CD4-positive, alpha-beta T cell treated with Interleukin-6 for 4 hours (primary cell): ENCODE results near the gene MYH11.

ENCODE experiments used
- DNase-seq: peaks from one replicate; pipeline ENCODE4 v3.0.0-alpha.2; 2020; ENCODE audit warnings: mixed read lengths

The MYH11 gene

DNA sequence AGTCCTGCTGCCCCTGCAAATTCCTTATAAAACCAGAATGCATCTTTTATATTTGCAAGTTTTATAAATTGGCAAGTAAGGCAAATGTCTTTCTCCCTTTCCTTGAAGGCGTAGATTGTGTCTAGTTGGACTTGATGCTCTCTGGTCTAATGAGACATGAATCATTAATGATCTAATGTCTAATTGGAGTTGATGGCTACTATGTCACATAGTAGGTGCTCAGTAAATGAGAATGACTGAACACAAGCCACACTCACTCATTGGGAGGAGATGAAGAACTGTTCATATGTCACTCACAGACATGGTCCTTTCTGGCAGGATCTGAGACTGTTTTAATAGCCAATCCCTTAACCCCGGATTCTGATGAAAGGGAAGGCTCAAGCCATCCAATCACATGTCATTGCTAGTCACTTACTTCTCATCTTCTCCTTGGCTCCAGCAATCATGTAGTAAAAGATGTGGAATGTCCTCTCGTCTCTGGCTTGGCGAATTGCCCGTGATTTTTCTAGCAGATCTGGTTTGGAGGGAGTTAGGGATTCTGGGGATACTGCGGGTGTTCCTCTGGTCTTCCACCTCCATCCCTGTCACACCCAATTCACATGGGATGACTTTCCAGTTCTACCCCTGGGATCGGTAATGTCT lies 81.0 kb downstream of the MYH11 start:
- DNase-seq, result no peak

DNA sequence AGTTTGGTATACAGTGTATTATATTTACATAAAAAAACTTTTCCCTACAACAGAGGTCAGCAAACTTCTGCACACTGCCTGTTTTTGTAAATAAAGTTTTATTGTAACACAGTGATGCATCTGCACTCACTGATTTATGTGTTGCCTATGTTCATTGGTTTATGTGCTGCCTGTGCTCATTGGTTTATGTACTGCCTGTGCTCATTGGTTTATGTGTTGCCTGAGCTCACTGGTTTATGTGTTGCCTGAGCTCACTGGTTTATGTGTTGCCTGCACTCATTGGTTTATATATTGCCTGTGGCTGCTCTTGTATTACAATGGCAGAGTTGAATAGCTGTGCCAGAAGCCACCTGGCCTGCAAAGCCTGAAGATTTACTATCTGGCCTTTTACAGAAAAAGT lies 81.6 kb downstream of the MYH11 start:
- no peak for DNase-seq

DNA sequence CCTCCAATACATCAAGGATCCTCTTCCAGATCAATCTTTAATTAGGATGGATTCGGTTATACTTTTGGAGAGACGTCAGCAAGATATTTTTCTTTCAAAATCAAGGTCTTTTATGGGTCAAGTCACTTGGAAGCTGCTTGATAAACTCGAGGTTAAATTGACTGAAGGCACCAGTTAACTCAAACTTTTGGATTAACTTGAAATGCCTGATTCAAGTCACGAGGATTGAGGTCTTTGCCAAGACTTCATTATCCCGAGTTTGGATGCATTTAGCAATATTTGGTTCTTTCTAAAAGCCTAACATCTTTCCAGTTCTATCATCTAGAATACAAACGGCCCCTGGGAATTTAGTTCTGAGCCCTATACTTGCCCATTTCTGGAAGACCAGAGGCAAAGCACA lies 82.9 kb downstream of the MYH11 start:
- DNase-seq, result no peak

DNA sequence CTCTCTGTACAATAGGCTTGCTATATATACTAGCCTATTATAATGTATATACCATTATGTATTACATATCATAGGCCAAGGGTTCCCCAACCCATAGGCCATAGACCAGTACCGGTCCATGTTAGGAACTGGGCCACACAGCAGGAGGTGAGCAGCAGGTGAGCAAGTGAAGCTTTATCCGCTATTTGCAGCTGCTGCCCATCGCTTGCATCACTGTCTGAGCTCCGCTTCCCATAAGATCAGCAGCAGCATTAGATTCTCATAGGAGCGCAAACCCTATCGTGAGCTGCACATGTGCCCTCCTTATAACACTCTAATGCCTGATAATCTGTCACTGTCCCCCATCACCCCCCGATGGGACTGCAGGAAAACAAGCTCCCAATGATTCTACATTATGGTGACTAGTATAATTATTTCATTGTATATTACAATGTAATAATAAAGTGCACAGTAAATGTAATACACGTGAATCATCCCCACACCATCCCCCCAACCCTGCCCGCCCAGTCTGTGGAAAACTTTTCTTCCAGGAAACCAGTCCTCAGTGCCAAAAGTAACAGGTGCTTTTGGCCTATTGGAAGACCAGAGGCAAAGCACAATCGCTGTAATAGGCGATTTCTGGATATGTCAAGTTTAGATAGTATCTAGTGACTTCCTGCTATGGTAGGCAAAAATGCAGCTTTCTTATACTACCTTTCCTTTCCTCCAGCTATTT lies 84.1 kb downstream of the MYH11 start:
- no peak for DNase-seq

DNA sequence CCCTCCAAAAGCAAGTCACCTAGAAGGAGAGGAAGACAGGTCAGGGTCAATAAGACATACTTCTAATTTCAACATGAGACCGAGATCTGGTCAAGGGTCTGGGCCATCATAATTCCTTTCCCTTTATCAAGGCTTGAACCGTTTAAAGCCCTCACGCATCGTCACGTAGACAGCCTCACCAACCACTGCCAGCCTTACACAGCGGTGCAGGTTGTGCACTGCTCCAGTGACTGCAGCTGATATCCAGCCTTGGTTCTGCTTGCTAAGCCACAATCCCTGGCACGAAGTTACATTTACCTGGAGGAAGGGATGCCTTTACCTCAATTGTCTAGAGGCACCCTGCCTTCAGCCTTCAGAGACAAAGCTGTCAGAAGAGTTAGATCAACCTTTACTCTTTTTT lies 85.1 kb downstream of the MYH11 start:
- no peak for DNase-seq

DNA sequence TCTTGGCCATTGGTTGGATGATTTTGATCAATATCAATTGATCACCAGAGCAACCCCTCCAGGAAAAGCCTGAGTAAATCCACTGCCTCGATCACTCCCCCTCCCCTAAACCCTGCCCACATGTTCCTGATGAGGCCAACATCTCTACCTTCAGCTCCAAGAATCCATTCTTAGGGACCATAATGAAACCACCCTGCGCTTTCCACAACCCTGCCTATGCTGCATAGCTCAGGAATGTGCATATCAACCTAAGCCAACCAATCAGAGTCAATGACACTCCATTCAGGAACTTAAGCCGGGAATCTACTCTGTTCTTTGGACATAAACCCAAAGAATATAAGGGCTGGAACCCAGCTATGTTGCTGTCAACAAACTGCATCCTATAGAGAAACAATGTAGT lies 86.3 kb downstream of the MYH11 start:
- no peak for DNase-seq

DNA sequence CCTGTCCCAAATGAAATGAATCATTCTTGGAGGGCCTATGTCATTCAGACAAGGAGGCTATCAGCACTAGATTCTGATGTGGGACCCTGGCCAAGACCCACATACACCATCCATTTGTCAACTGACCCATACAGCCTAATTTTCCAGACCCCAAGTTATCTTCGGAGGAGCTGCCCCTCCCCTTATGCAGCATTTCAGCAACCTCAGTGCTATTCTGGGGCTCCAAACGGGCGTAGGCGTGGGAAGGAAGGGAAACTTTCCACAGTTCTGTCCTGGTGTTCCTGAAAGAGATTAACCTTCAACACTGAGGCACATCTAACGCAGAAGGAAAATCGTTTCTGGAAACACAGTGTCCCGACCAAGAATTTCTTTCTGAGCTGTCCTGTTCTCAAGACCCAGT lies 86.7 kb downstream of the MYH11 start:
- no peak for DNase-seq

DNA sequence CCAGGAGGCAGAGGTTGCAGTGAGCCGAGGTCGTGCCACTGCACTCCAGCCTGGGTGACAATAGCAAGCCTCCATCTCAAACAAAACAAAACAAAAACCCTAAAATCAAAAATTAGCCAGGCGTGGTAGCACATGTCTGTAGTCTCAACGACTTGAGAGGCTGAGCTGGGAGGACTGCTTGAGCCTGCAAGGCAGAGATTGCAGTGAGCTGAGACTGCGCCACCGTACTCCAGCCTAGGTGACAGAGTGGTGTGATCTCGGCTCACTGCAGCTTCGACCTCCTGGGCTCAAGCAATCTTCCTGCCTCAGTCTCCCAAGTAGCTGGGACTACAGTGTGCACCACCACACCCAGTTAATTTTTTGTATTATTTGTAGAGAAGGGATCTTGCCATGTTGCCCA lies 87.6 kb downstream of the MYH11 start:
- DNase-seq, result no peak

DNA sequence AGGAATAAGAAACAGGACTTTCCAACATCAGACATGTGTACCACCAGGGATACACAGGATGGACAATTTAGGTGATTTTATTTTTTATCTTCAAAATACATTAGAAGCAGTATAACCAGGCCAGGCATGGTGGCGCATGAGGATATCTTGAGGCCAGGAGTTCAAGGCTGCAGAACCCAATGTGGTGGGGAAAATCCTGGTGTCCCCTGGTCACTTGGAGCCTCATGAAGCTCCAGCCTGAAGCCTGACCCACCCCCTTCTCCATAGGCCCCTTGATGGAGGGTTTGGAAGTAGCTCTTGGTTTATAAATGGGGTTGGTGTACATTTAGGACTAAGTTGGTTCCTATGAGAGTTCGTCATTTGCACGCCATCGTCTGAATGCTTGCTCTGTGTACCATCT lies 88.6 kb downstream of the MYH11 start:
- DNase-seq, result no peak

DNA sequence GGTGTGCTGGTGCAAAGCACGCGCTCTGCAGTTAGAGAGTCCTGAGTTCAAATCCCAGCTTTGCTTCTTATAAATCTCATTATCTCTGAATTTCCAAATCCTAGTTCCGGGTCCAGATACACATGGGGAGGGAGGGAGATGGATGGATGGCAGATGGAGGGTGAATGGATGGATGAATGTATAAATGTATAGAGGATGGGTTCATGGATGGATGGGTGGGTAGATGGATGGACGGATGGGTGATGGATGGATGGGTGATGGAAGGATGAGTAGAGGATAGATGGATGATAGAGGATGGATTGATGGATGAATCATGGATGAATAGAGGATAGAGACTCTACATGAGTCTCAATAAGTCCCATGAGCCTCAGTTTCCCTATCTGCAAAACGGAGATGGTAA lies 89.9 kb downstream of the MYH11 start:
- DNase-seq, result no peak

DNA sequence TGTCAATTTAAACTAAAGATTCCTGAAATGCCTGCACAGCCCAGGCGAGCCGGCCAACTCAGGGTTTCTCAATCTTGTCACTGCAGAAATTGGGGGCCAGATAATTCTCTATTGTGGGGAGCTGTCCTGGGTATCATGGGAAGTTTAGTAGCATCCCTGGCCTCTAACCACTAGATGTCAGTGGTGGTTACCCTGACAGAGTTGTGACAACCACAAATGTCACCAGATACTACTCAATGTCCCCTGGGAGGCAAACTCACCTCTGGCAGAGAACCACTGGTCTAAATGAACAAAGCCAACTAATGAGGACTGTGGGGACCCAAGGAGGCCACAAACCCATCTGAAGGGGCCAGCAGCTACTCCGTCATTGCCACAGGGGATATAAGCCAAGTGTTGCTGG lies 90.9 kb downstream of the MYH11 start:
- no peak for DNase-seq

DNA sequence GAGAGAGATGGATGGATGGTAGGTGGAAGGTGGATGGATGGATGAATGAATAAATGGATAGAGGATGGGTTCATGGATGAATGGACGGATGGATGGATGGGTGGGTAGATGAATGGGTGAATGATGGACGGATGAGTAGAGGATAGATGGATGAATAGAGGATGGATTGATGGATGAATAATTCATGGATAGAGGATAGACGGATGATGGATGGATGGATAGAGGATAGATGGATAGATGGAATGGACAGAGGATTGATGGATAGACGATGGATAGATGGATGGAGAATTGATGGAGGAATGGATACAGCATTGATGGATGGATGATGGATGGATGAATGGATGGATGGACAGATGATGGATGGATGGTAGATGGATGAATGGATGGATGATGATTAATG lies 91.7 kb downstream of the MYH11 start:
- no peak for DNase-seq

DNA sequence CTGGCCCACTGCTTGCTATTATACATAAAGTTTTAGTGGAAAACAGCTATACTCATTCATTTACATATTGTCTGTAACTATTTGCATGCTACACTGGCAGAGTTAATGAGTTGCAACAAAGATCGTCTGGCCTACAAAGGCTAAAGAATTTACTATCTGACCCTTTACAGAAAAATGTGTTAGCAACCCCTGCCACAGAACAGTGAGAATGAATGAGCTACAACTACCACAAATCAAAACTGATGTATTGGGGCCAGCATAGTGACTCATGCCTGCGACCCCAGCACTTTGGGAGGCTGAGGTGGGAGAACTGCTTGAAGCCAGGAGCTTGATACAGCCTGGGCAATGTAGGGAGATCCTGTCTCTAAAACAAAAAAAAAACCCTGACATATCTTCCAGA lies 92.7 kb downstream of the MYH11 start:
- DNase-seq, result no peak

DNA sequence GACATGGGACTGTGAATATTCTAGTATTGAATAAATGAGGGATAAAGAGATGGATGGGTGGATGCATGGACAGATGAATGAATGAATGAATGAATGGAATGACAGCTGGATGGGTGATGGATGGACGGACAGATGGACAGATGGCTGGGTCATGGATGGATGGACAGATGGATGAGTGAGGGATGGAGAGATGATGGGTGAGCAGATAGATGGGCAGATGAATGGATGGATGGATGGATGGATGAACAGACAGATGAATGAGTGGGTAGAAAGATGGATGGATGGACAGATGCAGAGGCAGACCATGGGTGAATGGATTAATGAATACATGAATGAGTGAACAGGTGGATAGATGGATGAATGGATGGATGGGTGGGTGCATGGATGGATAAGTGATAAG lies 96.7 kb downstream of the MYH11 start:
- no peak for DNase-seq

DNA sequence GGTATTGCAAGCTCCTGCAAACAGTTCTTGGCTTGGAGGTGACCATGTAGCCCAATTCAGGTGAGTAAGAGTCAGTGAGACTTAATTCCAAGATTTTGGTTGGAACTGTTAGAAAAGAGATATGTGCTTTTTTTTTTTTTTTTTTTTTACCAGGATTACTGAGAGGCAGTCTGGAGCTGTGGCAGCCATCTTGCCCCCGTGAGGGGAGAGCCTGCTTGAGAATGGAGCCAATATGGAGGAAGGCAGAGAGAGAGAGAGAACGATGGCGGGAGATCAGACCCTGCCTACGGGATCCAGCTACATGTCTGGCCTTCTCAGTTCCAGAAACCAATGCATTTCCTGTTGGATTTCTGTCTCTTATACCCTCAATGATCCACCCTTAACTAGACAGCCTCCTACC lies 97.8 kb downstream of the MYH11 start:
- DNase-seq, result no peak

DNA sequence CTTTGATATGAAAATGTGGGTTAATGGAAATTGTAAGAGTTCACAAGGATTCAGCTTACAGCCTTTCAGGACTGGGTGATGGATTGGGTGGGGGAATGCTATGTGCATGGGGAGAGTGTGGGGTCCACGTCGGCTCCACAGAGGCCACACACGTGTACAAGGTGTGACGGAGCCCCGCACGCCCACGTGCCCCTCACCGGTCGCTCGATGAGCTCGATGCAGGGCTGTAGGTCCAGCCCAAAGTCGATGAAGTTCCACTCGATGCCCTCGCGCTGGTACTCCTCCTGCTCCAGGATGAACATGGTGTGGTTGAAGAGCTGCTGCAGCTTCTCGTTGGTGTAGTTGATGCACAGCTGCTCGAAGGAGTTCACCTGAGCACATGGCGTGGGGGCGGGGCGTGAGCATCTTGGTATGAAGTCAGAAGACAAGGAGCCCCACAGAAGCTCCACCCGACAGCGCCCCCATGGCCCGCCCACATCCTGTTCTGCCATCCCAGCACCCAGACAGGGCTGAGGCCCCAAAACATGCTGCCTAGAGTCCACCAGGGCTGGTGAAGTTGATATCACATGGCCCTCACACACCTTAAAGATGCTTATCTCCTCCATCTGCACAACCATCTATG lies 99.1 kb downstream of the MYH11 start:
- no peak for DNase-seq

DNA sequence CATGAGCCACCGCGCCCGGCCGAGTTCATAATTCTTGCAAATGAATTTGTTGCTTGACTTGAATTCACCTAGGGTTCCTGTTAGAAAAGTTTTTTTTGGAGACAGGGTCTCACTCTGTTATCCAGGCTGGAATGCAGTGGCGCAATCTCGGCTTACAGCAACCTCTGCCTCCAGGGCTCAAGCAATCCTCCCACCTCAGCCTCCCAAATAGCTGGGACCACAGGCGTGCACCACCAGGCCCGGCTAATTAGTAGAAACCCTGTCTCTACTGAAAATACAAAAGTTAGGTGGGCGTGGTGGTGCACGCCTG lies 99.8 kb downstream of the MYH11 start:
- DNase-seq, result no peak

DNA sequence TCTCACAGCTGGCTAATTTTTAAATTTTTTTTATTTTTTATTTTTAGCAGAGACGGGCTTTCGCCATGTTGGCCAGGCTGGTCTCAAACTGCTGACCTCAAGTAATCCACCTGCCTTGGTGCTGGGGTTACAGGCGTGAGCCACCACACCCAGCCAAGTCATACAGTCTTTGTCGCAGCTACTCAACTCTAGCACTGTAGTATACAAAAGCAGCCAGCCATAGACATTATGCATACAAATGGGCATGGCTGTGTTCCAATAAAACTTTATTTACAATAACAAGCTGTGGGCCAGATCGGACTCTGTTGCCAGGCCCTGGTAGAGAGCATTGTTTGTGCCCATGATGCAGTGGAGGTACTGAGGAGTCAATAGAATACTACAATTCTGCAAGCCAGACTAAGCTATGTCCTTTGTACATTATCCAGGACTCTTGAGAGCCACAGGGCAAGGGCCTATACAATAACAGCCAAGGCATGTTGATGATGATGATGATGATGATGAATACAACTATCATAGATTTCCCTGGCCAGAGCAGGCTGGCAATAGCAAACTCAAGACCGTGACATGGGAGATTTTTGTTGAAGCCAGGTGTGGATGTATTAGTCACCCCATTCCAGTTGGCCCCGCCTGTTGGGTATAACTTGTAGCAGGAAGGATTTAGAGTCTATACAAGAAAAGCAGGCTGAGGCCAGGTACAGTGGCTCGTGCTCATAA lies 101.8 kb downstream of the MYH11 start:
- no peak for DNase-seq

DNA sequence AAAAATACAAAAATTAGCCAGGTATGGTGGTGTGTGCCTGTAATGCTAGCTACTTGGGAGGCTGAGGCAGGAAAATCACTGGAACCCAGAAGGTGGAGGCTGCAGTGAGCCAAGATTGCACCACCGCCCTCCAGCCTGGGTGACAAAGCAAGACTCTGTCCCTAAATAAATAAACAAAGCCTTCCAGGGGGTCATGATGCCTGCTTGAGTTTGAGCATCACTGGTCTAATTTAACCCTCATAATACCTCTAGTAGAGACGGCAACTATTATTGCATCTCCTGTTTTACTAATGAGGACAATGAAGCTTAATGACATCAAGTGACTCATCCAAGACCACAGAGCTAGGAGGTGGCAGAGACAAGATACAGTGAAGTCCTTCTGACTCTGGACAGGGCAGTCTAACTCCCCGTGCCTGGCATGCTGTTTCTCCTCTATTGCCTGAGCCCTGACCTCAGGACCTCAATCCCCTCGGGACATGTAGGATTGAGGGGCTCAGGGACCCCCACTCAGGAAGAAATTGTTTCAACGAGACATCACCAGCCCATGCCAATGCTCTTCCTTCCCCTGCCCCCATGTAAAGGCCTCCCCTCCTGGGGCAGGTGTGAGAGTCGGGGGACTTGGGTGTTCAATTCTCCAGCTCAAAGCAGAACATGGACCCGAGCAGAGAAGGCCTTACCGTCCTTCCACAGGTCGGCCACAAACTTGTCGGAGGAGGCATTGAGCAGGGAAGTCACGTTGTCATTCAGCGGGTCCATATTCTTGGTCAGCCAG lies 103.9 kb downstream of the MYH11 start:
- no peak for DNase-seq

DNA sequence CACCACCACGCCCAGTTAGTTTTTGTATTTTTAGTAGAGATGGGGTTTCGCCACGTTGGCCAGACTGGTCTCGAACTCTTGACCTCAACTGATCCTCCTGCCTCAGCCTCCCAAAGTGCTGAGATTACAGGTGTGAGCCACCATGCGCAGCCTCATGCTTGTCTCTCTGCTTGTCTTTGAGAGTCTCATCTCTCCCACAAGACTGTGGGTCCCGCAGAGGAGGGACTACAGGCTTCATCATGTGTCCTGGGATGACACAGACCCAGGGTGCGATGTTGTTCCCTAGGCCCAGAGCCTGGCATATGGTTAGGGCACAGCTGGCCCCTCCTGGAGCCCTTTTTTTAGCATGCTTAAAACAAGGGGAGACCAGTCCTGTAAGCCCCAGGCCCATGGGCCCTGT lies 104.9 kb downstream of the MYH11 start:
- no peak for DNase-seq

DNA sequence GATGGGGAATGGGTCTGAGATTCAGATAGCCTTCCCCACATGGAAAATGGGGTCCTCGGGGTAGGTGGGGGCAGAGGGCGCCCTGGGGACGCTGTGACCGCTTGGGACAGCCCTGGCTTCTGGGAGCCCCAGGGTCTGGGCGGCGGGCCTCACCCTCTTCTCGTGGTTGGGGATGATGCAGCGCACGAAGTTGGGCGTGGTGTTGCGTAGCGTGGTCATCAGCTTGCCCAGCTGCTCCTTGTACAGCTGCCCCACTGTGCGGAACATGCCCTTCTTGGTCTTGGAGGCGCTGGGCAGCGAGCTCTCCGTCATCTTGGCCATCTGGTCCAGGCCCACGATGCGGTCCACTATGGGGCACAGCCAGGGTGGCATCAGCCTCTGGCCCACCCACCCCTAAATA lies 106.8 kb downstream of the MYH11 start:
- DNase-seq, result no peak

DNA sequence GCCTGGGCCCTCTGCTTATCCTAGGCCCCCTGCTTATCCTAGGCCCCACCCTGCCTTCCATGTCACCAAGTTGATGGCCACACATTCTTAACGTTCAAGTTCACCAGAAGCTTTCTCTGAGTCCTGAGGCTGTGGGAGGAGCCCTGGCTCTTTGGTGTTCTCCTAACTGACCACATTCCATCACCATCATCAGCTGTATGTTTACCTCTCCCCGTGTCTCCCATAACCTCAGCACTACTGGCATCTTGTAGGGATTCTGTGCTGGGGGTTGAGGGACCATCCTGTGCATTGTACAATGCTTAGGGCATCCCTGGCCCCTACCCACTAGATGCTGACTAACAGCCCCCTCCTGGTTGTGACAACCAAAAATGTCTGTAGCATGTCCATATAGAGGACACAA lies 107.5 kb downstream of the MYH11 start:
- no peak for DNase-seq

DNA sequence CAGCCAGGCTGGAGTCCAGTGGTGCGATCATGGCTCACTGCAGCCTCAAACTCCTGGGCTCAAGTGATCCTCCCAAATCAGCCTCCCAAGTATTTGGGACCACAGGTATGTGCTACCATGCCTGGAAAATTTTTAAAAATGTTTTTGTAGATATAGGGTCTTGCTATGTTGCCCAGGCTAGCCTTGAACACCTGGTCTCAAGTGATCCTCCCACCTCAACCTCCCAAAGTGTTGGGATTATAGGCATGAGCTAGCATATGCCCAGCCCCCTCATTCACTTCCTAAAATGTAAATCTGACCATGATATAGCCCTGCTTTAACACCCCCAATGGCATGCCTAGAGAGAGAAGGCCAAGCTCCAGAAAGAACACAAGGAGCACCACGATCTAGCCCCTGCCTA lies 108.2 kb downstream of the MYH11 start:
- no peak for DNase-seq
